Testis (tissue), 3 donors: ENCODE measurements around the gene SPAST. TPM values are rescaled to one million over a fixed set of nuclear protein-coding genes. Genes with fewer than 3 reads are reported as not detected.
"Not testable (repeated sequence)": the region's sequence is repeated elsewhere in the genome, so short reads cannot be mapped to it uniquely, and the experiment has no call there.

ENCODE experiments used
- DNase-seq: peaks from one replicate; pipeline ENCODE4 v3.0.0-alpha.2; 2019
- H3K27ac ChIP-seq, 2 donors: fragments of 200-600 bp; sonication (generic); one replicate each; pipeline ENCODE4 v1.5.1; 2019
- H3K27me3 ChIP-seq: fragments of 200-600 bp; sonication (generic); one replicate; pipeline ENCODE4 v1.5.1; 2019
- H3K36me3 ChIP-seq: fragments of 200-600 bp; sonication (generic); one replicate; pipeline ENCODE4 v1.5.1; 2017; ENCODE audit warnings: low read depth; ENCODE audit errors: missing control alignments
- H3K4me1 ChIP-seq: fragments of 200-600 bp; sonication (generic); one replicate; pipeline ENCODE4 v1.5.1; 2019
- H3K4me3 ChIP-seq, 2 donors: fragments of 200-600 bp; sonication (generic); one replicate each; pipeline ENCODE4 v1.5.1; 2017 to 2019
- H3K9me3 ChIP-seq: fragments of 200-600 bp; sonication (generic); one replicate; pipeline ENCODE4 v1.5.1; 2017
- POLR2A ChIP-seq: fragments of 450-650 bp; IDR thresholded peaks from one replicate; pipeline ENCODE4 v1.6.1; 2017; ENCODE audit warnings: antibody characterized with exemption, mild to moderate bottlenecking, moderate library complexity
- WGBS, 2 donors: methylation state at CpG; one replicate each; pipeline ENCODE4 v1.1.5; 2018; 5-methylcytosine and 5-hydroxymethylcytosine counted together
- intact Hi-C: fragments of 100-400 bp; cut with DNase I; formaldehyde crosslinking; loops from one replicate; pipeline ENCODE4 v1.15.1; 2023; ENCODE audit warnings: low total_unique reads
- polyA plus RNA-seq: library from polyadenylated mRNA; stranded (reverse); fragments of 350-450 nt; fragmentation: Illumina TruSeq; extraction: RNeasy Lipid Tissue Mini Kit (QIAGEN cat#74804); gene quantifications from one replicate; pipeline ENCODE4 v1.2.3, GENCODE V29; 2014; ENCODE audit warnings: low read depth, low replicate concordance; ENCODE audit not compliant: insufficient read depth
- total RNA-seq, 2 donors: library from RNA; depleted of rRNA; stranded (reverse); fragments of >200 nt; gene quantifications; one replicate each; pipeline ENCODE4 v1.2.3, GENCODE V29; 2016
- TF ChIP-seq, protein P1 (sequence below), 3 experiments: fragments of 450-650 bp in 2 of 3; fragments of 200-600 bp in 1 of 3; sonication (generic) in 1 of 3; IDR thresholded peaks; one replicate each; pipeline ENCODE4 v1.5.1; 2016 to 2019; ENCODE audit warnings: antibody characterized with exemption in 3 of 3, mild to moderate bottlenecking in 2 of 3, moderate library complexity in 1 of 3

SPAST gene
- total and polyA plus RNA-seq, 3 donors from 2014 or later, result 18.4 to 34.2 (median 28.3) TPM

DNA sequence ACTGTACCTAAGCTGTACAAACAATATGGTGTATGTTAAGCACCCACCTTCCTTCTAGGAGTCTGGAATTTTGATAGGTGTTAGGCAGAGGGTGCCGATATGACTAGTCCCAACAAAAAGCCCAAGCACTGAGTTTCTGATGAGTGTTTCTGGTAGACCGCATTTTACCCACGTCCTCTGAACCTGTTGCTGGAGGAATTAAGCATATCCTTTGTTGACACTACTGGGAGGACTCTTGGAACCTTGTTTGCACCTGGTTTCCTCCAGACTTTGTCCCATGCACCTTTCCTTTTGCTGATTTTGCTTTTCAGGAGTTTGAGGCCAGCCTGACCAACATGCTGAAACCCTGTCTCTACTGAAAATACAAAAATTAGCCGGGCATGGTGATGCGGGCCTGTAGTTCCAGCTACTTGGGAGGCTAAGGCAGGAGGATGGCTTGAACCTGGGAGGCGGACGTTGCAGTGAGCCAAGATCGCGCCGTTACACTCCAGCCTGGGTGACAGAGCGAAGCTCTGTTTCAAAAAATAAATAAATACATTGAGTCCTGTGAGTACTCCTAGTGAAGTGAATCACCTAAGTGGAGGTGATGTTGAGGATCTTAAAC lies 11.4 kb upstream of the SPAST start:
- WGBS, 2 donors, result 91 to 92% methylated on average over 11 of the region's 11 CpGs
- H3K27ac ChIP-seq, result no peak overlapping the region
- no peaks in the 10 kb centered on the region for H3K36me3 ChIP-seq
- TF ChIP-seq POLR2A, result no peak
- TF ChIP-seq, protein P1, sequence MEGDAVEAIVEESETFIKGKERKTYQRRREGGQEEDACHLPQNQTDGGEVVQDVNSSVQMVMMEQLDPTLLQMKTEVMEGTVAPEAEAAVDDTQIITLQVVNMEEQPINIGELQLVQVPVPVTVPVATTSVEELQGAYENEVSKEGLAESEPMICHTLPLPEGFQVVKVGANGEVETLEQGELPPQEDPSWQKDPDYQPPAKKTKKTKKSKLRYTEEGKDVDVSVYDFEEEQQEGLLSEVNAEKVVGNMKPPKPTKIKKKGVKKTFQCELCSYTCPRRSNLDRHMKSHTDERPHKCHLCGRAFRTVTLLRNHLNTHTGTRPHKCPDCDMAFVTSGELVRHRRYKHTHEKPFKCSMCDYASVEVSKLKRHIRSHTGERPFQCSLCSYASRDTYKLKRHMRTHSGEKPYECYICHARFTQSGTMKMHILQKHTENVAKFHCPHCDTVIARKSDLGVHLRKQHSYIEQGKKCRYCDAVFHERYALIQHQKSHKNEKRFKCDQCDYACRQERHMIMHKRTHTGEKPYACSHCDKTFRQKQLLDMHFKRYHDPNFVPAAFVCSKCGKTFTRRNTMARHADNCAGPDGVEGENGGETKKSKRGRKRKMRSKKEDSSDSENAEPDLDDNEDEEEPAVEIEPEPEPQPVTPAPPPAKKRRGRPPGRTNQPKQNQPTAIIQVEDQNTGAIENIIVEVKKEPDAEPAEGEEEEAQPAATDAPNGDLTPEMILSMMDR (IDR thresholded peaks at IDR 0.05), result no peak
- no peaks in the 10 kb centered on the region for H3K9me3 ChIP-seq
- no peak overlapping the region for H3K4me3 ChIP-seq
- DNase-seq, result no peak
- H3K4me1 ChIP-seq, result no peaks in the 10 kb centered on the region
- no peaks in the 10 kb centered on the region for H3K27me3 ChIP-seq
- intact Hi-C loops, result no loop called here

DNA sequence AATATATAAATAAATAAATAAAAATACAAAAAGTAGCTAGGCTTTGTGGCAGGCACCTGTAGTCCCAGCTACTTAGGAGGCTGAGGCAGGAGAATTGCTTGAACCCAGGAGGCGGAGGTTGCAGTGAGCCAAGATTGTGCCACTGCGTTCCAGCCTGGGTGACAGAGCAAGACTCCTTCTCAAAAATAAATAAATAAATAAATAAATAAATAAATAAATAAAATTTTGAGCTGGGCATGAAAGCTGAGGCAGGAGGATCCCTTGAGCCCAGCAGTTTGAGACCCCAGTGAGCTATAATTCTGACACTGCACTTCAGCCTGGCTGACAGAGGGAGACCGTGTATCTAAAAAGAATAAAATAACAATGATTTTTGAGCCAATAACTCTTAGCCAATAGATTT lies 8.8 kb upstream of the SPAST start:
- H3K27ac ChIP-seq, H3K4me1 ChIP-seq, H3K36me3 ChIP-seq, H3K4me3 ChIP-seq, H3K9me3 ChIP-seq, H3K27me3 ChIP-seq, intact Hi-C loops, DNase-seq: not testable (repeated sequence)
- WGBS, 2 donors, result 60 to 71% methylated on average over 3 of the region's 3 CpGs

DNA sequence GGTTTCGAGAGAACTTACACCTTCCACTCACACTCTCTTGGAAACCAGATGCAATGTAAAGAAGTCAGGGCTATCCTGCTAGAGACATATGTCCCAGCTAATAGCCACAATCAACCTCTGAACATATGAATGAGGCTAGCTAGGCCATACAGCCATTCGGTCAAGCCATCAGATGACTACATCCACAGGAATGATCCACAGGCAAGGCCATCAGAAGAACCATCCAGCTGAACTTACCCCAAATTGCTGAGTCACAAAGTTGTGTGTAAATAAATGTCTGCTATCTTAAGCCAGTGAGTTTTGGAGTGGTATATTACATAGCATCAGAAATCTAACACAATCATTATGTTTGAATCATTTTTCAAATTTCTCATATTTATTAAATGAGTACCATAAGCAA lies 5.2 kb upstream of the SPAST start:
- no peak for DNase-seq
- no peak overlapping the region for H3K27ac ChIP-seq
- H3K4me3 ChIP-seq, result no peak overlapping the region
- no peaks in the 10 kb centered on the region for H3K9me3 ChIP-seq
- TF ChIP-seq, protein P1 (IDR thresholded peaks at IDR 0.05), result no peak
- TF ChIP-seq POLR2A, result no peak
- intact Hi-C loops, result no loop called here
- no peaks in the 10 kb centered on the region for H3K27me3 ChIP-seq
- H3K36me3 ChIP-seq, result no peaks in the 10 kb centered on the region
- no peaks in the 10 kb centered on the region for H3K4me1 ChIP-seq
- 85 to 94% methylated on average over 2 of the region's 2 CpGs for WGBS, 2 donors

DNA sequence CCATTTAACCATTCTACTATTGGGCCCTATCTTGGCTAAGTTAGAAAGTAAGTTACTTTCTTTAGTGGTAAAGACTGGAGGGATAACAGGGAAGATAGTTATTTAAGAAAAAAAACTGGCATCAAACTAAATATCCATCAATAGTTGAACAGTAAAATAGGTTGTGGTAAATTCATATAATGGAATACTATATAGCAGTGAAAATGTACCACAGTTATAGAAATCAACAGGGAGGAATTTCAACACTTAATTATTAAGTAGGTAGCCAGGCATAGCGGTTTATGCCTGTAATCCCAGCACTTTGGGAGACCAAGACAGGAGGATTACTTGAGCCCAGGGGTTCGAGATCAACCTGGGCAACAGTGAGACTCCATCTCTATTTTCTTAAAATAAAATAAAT lies 3.1 kb upstream of the SPAST start:
- DNase-seq, result no peak
- Histone ChIP-seq H3K9me3 (no peaks in the 10 kb centered on the region), H3K36me3 (no peaks in the 10 kb centered on the region), H3K4me3 (no peak overlapping the region), H3K27ac (no peak overlapping the region), H3K27me3 (no peaks in the 10 kb centered on the region), H3K4me1 (no peaks in the 10 kb centered on the region)
- WGBS, 2 donors, result 88 to 91% methylated on average over 2 of the region's 2 CpGs
- TF ChIP-seq POLR2A, result no peak
- TF ChIP-seq, protein P1 (IDR thresholded peaks at IDR 0.05), result no peak
- intact Hi-C loops, result loop anchor here (10.0 kb wide), 1 partner anchor 45 kb away; the partner anchor contains the start of gene MEMO1

DNA sequence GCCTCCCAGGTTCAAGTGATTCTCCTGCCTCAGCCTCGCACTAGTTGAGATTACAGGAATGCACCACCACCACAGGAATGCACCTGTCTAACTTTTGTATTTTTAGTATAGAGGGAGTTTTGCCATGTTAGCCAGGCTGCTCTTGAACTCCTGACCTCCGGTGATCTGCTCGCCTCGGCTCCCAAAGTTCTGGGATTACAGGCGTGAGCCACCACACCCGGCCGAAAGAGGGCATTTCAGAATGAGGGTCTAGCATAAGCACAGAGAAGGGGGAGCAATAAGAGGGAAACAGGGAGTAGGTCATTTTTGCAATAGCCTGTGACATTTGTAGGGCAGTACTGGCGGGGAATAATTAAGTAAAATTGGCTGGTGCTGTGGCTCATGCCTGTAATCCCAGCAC lies 1.9 kb upstream of the SPAST start:
- TF ChIP-seq, protein P1 (IDR thresholded peaks at IDR 0.05), result no peak
- no peak for TF ChIP-seq POLR2A
- no peak for DNase-seq
- WGBS, 2 donors, result 62 to 75% methylated on average over 8 of the region's 8 CpGs
- no peaks in the 10 kb centered on the region for H3K36me3 ChIP-seq
- no peaks in the 10 kb centered on the region for H3K27me3 ChIP-seq
- H3K4me3 ChIP-seq, result no peak overlapping the region
- no peak overlapping the region for H3K27ac ChIP-seq
- H3K9me3 ChIP-seq, result no peaks in the 10 kb centered on the region
- intact Hi-C loops, result loop anchor here (10.0 kb wide), 1 partner anchor 47 kb away; the partner anchor contains the start of gene MEMO1
- no peaks in the 10 kb centered on the region for H3K4me1 ChIP-seq
